DMS153 (cell line): ENCODE results near the gene KIF12.
A peak's percentile ranks its signal among the peaks of the same experiment; 100 is the strongest.

Experiments used
- DNase-seq: peaks from one replicate; lab custom pipeline; 2025; lab: John Stamatoyannopoulos, UW

The KIF12 gene

GRCh38 chr9:114123031-114123977, 24.2 kb upstream of the KIF12 start:
- no peak for DNase-seq

DNA sequence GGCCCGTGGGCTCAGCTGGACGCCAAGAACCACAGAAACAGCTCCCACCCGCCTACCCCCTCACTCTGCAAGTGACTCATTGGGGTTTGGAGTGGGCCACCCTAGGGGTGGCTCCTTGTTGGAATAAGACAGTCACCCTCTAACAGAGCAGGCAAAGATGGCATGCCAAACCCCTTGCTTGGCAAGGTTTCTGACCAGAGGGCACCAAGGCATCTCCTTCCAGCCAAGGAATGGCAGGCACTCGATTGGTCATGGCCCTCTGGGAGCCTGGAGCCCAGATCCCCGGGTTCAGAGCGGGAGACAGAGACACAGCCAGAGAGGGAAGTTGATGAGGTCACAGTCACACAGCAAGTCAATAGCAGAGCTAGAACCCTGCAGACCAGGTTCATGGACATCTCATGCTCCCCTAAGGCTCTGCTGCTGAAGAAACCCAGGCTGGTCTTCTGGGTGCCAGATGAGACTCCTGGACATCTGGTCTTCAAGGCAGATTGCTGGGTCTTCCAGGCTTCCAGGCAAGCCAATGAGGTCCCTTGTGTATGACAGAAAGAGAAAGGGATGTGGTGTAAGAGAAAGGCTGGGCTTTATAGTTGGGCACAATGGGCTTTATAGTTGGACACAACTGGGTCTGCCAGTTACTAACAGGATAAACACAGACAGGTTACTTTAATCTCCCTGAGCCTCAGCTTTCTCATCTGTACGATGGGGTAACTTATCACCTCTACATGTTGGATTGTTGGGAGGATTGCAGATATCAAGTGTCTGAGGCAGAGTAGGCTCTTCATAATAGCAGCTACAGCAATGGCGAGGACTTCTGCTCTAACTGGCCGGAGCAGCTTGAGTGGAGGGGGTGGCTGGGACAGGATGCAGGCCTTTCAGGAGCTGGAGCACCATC, 23.3 kb upstream of the KIF12 start:
- DNase-seq = no peak

DNA sequence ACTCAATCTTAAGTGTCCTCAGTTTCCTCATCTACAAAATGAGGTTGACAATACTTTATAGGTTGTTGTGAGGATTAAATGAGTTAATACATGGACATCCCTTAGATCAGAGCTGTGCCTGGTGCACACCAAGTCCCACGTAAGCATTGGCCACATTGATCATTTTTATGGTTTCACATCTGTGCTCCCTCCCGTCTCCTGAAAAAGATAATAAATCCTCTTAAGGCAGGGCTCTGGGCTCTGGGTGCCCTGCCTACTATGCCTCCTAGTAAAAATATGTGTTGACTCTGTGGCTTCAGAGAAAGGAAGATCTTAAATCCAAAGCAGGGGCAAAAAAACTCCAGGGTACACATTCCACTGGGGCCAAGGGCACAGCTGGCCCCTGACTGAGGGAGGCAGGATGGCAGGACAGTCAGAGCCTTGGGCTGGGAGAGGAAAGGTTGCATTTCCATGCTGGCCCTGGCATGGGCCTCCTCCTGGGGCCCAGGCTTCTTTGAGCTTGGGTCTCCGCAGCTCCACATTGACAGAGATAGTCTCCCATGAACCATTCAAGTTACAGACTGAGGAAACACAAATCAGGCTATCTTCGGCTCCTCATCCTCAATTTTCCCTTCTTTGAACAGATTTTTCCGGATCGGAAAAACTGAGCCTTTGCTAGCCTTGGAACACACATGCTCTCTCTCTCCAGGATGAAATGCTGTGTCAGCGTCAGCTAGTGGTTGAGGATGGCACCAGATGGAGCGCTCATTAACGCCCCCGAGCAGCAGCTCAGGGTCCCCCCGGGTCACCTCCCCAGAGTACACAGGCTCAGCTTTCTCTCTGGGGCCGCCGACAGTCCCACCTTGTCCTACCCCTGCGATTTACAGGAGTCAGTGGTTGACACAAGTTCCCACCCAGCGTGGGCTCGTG, 22.4 kb upstream of the KIF12 start:
- no peak for DNase-seq

GRCh38 chr9:114120192-114121014, 21.3 kb upstream of the KIF12 start:
- no peak for DNase-seq

- no peak for DNase-seq
Observed at GRCh38 chr9:114119242-114120191, 20.4 kb upstream of the KIF12 start.

GRCh38 chr9:114117996-114118830, 19.1 kb upstream of the KIF12 start:
- peak; percentile 81 for DNase-seq

GRCh38 chr9:114117614-114117995, 18.5 kb upstream of the KIF12 start:
- DNase-seq = no peak

GRCh38 chr9:114116126-114116747, 17.1 kb upstream of the KIF12 start:
- no peak for DNase-seq

DNA sequence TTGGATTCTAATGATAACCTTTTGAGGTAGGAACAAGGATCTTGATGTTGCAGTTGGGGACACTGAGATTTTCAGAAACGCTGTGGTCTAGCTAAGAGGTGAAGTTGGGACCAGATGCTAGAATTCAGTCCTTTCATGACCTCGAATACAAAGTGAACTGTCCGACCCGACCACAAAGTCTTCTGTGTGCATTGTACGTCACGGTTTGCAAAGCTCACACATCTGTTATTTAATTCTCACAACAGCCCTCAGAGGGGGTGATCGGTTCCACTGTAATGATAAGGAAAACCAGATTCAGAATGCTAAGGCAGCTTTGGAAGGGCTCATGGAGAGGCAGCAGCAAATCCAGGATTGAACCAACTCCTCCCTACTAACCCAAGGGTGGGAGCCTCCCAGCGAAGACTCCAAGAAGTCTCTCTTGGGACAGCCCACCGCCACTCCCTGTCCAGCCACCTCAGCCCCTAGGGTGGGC, 16.6 kb upstream of the KIF12 start:
- DNase-seq = no peak

DNA sequence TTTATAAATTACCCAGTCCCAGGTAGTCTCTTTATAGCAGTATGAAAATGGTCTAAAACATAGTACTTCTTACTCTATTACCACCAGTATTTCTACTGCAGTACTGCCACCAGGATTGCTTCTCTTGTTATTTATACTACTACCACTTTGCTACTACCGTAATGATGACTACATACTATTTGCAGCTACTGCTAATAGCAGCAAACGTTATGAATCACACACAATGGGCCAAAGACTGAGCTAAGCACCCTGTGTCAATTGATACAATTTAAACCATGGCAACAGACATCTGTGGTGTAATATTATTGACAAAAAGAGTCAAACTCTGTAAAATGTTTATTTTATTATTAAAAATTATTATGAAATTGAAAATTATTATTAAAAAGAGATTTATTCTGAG, 15.3 kb upstream of the KIF12 start:
- no peak for DNase-seq

DNA sequence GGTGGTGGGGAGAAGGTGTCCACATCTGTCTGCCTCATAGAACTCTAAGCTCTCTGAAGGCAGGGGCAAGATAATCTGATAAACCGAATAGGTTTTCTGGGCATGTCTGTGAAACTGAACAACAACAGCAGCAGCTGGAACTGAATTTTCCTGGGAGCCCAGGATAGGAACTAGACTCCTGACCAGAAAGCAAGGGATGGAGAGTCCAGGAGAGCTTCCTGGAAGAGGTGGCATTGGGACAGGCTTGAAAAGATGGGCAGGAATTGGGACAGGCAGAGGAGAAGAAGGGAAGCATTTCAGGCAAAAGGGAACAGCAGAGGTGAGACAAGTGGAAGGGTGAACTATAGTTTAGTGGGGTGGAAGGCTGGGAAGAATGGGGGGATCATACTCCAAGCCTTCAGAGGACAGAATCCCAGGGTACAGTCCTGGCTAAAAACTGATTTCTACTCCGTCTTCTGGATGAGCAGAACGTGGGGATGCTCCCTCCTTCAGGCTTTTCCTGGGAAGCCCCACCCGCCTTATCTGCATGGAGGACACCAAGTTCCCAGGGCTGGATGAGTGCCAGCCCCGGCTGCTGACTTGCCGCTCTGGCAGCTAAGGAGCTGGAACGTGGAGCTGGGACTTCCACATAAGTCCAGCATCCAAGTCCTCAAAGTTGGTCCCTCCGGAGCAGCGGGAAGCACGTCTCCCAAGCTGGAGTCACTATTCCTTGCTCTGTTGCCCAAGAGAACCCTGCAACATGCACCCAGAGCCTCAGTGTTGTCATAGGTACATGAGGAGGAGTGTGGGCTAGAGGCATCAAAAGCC, 13.9 kb upstream of the KIF12 start:
- DNase-seq = no peak

GRCh38 chr9:114112325-114112724, 13.2 kb upstream of the KIF12 start:
- DNase-seq = no peak

DNA sequence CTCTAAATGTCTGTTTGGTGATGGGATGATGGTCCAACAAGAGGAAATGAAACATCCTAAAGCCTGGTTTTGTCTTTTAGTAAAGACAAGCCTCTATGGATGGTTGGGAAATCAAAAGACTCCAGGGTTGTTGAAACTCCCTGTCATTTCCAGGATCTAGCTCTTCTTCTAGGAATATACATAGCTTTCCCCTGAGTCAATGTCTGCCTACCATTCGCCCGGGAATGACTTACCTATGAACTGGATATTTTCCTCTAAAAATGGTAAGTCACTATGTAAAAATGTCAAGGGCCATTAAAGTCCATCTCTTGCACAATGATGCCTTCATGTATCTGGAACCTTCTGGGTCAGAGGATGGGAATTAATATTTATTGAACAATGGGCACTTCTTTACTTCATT, 11.1 kb upstream of the KIF12 start:
- no peak for DNase-seq

DNA sequence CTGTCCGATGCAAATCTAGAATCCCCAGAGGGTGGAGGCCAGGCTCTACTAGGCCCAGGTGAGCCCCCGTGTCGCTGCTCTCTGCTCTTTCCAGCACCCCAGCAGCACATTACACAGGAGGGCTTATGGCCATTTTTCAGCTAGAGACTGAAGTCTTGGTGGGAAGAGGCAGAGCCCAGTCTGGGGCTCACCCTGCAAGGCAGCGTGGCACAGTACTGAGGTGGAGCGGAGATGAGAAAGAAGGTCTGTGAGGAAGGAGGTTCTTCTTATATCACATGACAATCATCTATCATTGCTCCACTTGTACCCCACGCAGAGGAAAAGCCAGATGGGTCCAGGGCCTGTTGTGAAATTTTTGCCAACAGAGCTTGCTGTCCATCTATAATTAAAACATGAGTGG, 10.0 kb upstream of the KIF12 start:
- no peak for DNase-seq

DNA sequence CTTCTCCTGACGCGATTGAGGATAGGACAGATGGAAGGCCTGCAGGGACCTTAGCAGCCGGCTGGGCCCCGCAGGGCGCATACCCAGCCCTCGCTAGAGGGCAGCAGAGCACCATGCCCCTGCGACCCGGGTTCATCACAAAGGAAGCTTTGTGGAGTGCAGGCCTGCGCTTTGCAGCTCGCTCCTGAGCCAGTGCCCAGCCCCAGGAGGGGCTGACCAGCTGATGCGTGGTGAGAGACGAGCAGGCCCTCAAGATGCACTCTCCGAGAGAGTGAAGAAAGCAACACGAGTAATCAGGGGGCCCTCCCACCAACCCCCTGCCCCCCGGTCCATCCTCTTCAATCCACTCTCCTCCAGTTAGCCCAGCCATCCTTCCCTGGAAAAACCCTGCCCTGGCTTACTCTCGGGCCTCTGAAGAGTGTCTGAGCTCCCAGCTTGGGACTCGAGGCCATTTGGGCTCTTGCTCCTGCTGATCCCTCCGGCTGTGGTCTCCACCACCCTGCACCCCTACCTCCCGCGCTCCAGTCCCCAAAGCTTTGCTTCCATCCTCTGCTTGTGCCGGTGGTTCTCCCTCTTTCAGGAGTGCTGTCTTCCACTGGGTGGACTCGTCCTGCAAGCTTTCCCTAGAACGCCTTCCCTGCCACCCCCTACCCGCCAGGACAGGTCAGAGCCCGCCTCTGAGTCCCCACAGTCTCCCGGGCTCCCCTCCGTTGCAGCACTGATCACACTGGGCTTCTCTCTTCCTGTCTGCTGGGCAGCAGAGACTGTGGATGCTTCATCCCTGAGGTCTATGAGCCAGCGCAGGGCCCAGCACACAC, 9.1 kb upstream of the KIF12 start:
- DNase-seq = peak; percentile 54

DNA sequence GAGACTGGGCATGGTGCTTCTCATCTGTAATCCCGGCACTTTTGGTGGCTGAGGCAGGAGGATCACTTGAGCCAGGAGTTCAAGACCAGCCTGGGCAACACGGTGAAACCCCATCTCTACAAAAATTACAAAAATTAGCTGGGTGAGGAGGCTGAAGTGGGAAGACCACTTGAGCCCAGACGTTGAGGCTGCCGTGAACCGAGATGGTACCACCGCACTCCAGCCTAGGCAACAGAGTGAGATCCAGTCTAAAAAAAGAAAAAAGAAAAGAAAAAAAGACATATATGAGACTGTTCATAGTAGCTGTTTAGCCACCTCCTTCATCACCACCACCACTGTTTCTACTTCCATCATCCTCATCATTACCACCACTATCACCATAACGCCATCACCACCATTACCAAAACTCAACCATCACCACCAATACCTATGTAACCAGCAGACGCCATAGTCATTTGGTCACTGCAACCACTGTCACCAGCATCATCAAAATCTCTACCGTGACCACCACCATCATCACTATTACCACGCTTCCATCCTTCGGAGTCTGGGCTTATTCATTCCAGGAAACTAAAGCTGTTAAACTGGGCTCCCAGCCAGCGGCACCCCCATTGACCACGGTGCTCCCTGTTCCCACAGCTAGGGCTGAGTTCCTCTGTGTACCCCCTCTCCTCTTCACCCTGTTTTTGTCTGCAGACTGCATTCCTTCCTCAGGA, 8.4 kb upstream of the KIF12 start:
- no peak for DNase-seq
